SU-DHL-6 (cell line): ENCODE data around the gene CCDC9B.

Experiments
- H2AFZ ChIP-seq: fragments of 200-600 bp; sonication (generic); 2 replicates; pipeline ENCODE4 v1.6.1; 2014; ENCODE audit warnings: low read depth, mild to moderate bottlenecking, moderate library complexity, mixed read lengths, antibody characterized with exemption, low read length; ENCODE audit not compliant: severe bottlenecking
- H3F3A ChIP-seq: fragments of 200-600 bp; shearing (Covaris generic); 2 replicates; pipeline ENCODE4 v1.6.0; 2016; ENCODE audit warnings: antibody characterized with exemption, mild to moderate bottlenecking; ENCODE audit not compliant: insufficient read depth
- H3K27ac ChIP-seq: fragments of 200-600 bp; sonication (generic); 2 replicates; pipeline ENCODE4 v1.5.1; 2016; ENCODE audit warnings: low read depth, mild to moderate bottlenecking, low read length, moderate library complexity, mixed read lengths
- H3K27me3 ChIP-seq: fragments of 200-600 bp; sonication (generic), shearing (Covaris generic); 2 replicates; pipeline ENCODE4 v1.6.0; 2014; ENCODE audit warnings: mild to moderate bottlenecking, low read length
- H3K36me3 ChIP-seq: fragments of 200-600 bp; sonication (generic); 2 replicates; pipeline ENCODE4 v1.6.1; 2014; ENCODE audit warnings: mild to moderate bottlenecking, low read length, mixed read lengths
- H3K4me2 ChIP-seq: fragments of 300-600, 200-600 bp; shearing (Covaris generic), sonication (generic); 2 replicates; pipeline ENCODE4 v1.6.0; 2014; ENCODE audit warnings: low read length, low read depth, mild to moderate bottlenecking; ENCODE audit not compliant: poor library complexity, severe bottlenecking
- H3K4me3 ChIP-seq: fragments of 200-600 bp; sonication (generic); 2 replicates; pipeline ENCODE4 v1.5.1; 2014; ENCODE audit warnings: antibody characterized with exemption, low read length, mild to moderate bottlenecking, mixed read lengths; ENCODE audit not compliant: insufficient read depth, poor library complexity, severe bottlenecking
- H3K79me2 ChIP-seq: fragments of 200-600 bp; sonication (generic); 2 replicates; pipeline ENCODE4 v1.6.1; 2014; ENCODE audit warnings: mild to moderate bottlenecking, low read length, moderate library complexity; ENCODE audit not compliant: insufficient read depth
- H3K9ac ChIP-seq: fragments of 200-600 bp; sonication (generic); 2 replicates; pipeline ENCODE4 v1.7.0; 2014; ENCODE audit warnings: mild to moderate bottlenecking, low read length
- H3K9me2 ChIP-seq: fragments of 200-600 bp; sonication (generic); replicated peaks from 2 replicates; pipeline ENCODE4 v1.6.1; 2014; ENCODE audit warnings: low read length; ENCODE audit not compliant: insufficient read depth
- H3K9me3 ChIP-seq: fragments of 200-600 bp; sonication (generic); 2 replicates; pipeline ENCODE4 v1.6.1; 2014; ENCODE audit warnings: low read length, mixed read lengths; ENCODE audit not compliant: insufficient read depth
- H4K20me1 ChIP-seq: fragments of 200-600 bp; sonication (generic); 2 replicates; pipeline ENCODE4 v1.6.1; 2014; ENCODE audit warnings: low read depth, mild to moderate bottlenecking, antibody characterized with exemption, low read length, moderate library complexity, mixed read lengths
- CTCF ChIP-seq: fragments of 200-600 bp; sonication (generic); IDR thresholded peaks from one replicate; pipeline ENCODE4 v1.5.1; 2017; ENCODE audit warnings: antibody characterized with exemption, mild to moderate bottlenecking, low read length, moderate library complexity; ENCODE audit not compliant: insufficient read depth, poor library complexity, severe bottlenecking
- EZH2phosphoT487 ChIP-seq: fragments of 200-600 bp; sonication (generic), shearing (Covaris generic); conservative IDR thresholded peaks from 2 replicates; pipeline ENCODE4 v1.6.1; 2018; ENCODE audit warnings: mild to moderate bottlenecking, antibody characterized with exemption, low read length, moderate library complexity, mixed read lengths

Gene CCDC9B

GRCh38 chr15:40353697-40354096, 13.0 kb upstream of the CCDC9B start:
- no peaks in the 10 kb centered on the region for H3K9me2 ChIP-seq
- H3K27ac ChIP-seq: no peak overlapping the region
- TF ChIP-seq CTCF: no peak
- TF ChIP-seq EZH2phosphoT487: no peak

GRCh38 chr15:40352281-40352901, 11.7 kb upstream of the CCDC9B start:
- Histone ChIP-seq H3K27ac (no peak overlapping the region), H3K4me3 (no peak overlapping the region), H3K9me2 (no peaks in the 10 kb centered on the region)

More at GRCh38 chr15:40353697-40354096, 13.0 kb upstream of the CCDC9B start:
- H3K9me3 ChIP-seq: no peaks in the 10 kb centered on the region
- H3F3A ChIP-seq: no peaks in the 10 kb centered on the region
- H2AFZ ChIP-seq: no peak overlapping the region
- H3K9ac ChIP-seq: no peak overlapping the region
- no peaks in the 10 kb centered on the region for H4K20me1 ChIP-seq
- no peak overlapping the region for H3K4me3 ChIP-seq
- no peak overlapping the region for H3K4me2 ChIP-seq
- H3K36me3 ChIP-seq: no peaks in the 10 kb centered on the region
- no peaks in the 10 kb centered on the region for H3K27me3 ChIP-seq
- no peaks in the 10 kb centered on the region for H3K79me2 ChIP-seq

GRCh38 chr15:40349163-40349562, 8.4 kb upstream of the CCDC9B start:
- H3K27ac ChIP-seq: no peak overlapping the region
- TF ChIP-seq CTCF (no peak), EZH2phosphoT487 (no peak)
- no peak overlapping the region for H3K9ac ChIP-seq
- H3K79me2 ChIP-seq: no peaks in the 10 kb centered on the region
- no peak overlapping the region for H2AFZ ChIP-seq
- H3K9me2 ChIP-seq: no peaks in the 10 kb centered on the region
- H3F3A ChIP-seq: no peaks in the 10 kb centered on the region
- no peaks in the 10 kb centered on the region for H4K20me1 ChIP-seq
- H3K4me3 ChIP-seq: no peak overlapping the region
- H3K27me3 ChIP-seq: no peaks in the 10 kb centered on the region
- no peaks in the 10 kb centered on the region for H3K9me3 ChIP-seq
- no peak overlapping the region for H3K4me2 ChIP-seq
- H3K36me3 ChIP-seq: no peaks in the 10 kb centered on the region

More at GRCh38 chr15:40352281-40352901, 11.7 kb upstream of the CCDC9B start:
- Histone ChIP-seq H3K36me3 (no peaks in the 10 kb centered on the region), H3K79me2 (no peaks in the 10 kb centered on the region), H3K9ac (no peak overlapping the region), H3K27me3 (no peaks in the 10 kb centered on the region), H3F3A (no peaks in the 10 kb centered on the region), H4K20me1 (no peaks in the 10 kb centered on the region), H3K4me2 (no peak overlapping the region), H2AFZ (no peak overlapping the region), H3K9me3 (no peaks in the 10 kb centered on the region)
- TF ChIP-seq EZH2phosphoT487 (no peak), CTCF (no peak)
